ENCODE results near the gene RFX8.

RFX8 gene

GRCh38 chr2:101415220-101415619, 59.7 kb downstream of the RFX8 start:
- H3K4me3 ChIP-seq (replicated peaks; ENCODE audit: low read depth, low read length): no peak overlapping the region
- no peak for TF ChIP-seq CTCF (IDR thresholded peaks at IDR 0.05; ENCODE audit: low read length, missing control alignments)
- no peak for DNase-seq (ENCODE audit: low read depth)

- no peak for TF ChIP-seq CTCF (IDR thresholded peaks at IDR 0.05; ENCODE audit: low read length, missing control alignments)
- no peak for DNase-seq (ENCODE audit: low read depth)
- no peak overlapping the region for H3K4me3 ChIP-seq (replicated peaks; ENCODE audit: low read depth, low read length)
Measured at GRCh38 chr2:101412092-101412694, 62.7 kb downstream of the RFX8 start.

GRCh38 chr2:101410746-101411145, 64.2 kb downstream of the RFX8 start:
- no peak for DNase-seq (ENCODE audit: low read depth)

GRCh38 chr2:101410114-101410513, 64.8 kb downstream of the RFX8 start:
- DNase-seq (ENCODE audit: low read depth): no peak
- no peak overlapping the region for H3K4me3 ChIP-seq (replicated peaks; ENCODE audit: low read depth, low read length)
- TF ChIP-seq CTCF (IDR thresholded peaks at IDR 0.05; ENCODE audit: low read length, missing control alignments): no peak

More at GRCh38 chr2:101410746-101411145, 64.2 kb downstream of the RFX8 start:
- no peak overlapping the region for H3K4me3 ChIP-seq (replicated peaks; ENCODE audit: low read depth, low read length)
- no peak for TF ChIP-seq CTCF (IDR thresholded peaks at IDR 0.05; ENCODE audit: low read length, missing control alignments)

GRCh38 chr2:101409699-101410098, 65.2 kb downstream of the RFX8 start:
- no peak for TF ChIP-seq CTCF (IDR thresholded peaks at IDR 0.05; ENCODE audit: low read length, missing control alignments)
- no peak for DNase-seq (ENCODE audit: low read depth)
- H3K4me3 ChIP-seq (replicated peaks; ENCODE audit: low read depth, low read length): no peak overlapping the region

- H3K4me3 ChIP-seq (replicated peaks; ENCODE audit: low read depth, low read length): no peak overlapping the region
- no peak for TF ChIP-seq CTCF (IDR thresholded peaks at IDR 0.05; ENCODE audit: low read length, missing control alignments)
- no peak for DNase-seq (ENCODE audit: low read depth)
Measured at GRCh38 chr2:101408925-101409324, 66.0 kb downstream of the RFX8 start.

GRCh38 chr2:101405351-101405899, 69.5 kb downstream of the RFX8 start:
- TF ChIP-seq CTCF (IDR thresholded peaks at IDR 0.05; ENCODE audit: low read length, missing control alignments): no peak
- H3K4me3 ChIP-seq (replicated peaks; ENCODE audit: low read depth, low read length): no peak overlapping the region
- DNase-seq (ENCODE audit: low read depth): no peak

Measured in fibroblast of pulmonary artery (primary cell).